HuH-7 (cell line): Measurements from ENCODE around the gene FCHSD2.
"Not testable (repeated sequence)": the region's sequence is repeated elsewhere in the genome, so short reads cannot be mapped to it uniquely, and the experiment has no call there.

ENCODE experiments used
- DNase-seq: peaks from one replicate; pipeline ENCODE4 v3.0.0; 2011; ENCODE audit warnings: low spot score

The FCHSD2 gene

GRCh38 chr11:72817966-72818365 lies 324.2 kb downstream of the FCHSD2 start:
- DNase-seq: no peak

GRCh38 chr11:72816404-72816990 lies 325.6 kb downstream of the FCHSD2 start:
- no peak for DNase-seq

- no peak for DNase-seq
Observed at GRCh38 chr11:72815110-72815618, 327.0 kb downstream of the FCHSD2 start.

- peak; percentile 90 for DNase-seq
Observed at GRCh38 chr11:72814286-72815109, 327.6 kb downstream of the FCHSD2 start, which contains the start of gene ATG16L2. Gene ATG16L2, plus strand, starts transcription at chr11:72814411. Its CDS starts 35 bp downstream, at chr11:72814446.

DNA sequence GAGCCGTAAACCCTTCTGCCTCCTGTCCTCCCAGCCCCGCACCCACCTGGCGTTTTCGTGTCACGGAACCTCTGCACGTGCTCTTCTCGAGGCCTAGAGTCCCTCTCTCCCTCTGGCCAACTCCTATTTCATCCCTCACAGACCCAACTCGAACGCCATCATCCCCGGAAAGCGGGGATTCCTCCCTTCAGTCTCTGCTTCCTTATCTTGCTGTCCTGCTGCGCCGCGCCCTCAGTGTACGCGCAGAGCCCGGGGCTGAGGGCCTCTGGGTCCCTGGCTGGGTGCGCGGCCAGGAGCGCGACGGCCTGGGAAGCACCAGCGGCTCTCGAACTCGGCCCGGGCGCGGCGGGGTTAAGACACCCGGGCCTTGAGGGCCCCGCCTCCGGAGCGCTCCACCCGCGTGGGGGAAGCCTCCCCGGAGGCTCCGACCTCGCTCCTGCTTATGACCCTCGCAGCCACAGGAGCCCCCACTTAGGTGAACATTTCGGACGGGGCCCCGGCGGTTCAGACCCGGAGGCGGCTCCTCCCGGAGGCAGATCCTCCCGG lies 328.3 kb downstream of the FCHSD2 start:
- peak; percentile 82 for DNase-seq

- peak; percentile 82 for DNase-seq
Observed at GRCh38 chr11:72812967-72813739, 329.0 kb downstream of the FCHSD2 start.

DNA sequence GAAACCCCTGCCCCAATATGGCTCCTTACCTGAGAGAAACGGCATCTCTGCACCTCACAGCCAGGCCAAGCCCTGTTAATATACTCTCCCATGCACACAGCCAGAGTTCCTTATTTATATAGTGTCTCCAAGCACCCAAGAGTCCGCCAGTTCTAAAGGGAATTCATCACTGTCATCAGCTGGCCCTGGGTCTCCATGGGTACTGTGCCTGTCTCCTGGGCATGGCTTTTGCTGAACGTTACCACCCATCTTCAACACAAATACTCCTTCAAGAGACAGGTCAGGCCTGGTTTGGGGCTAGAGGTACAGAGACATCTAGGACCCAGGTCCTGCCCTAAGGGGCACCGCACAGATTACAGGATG lies 329.5 kb downstream of the FCHSD2 start:
- no peak for DNase-seq

- DNase-seq: not testable (repeated sequence)
Observed at GRCh38 chr11:72811686-72812085, 330.4 kb downstream of the FCHSD2 start.

DNA sequence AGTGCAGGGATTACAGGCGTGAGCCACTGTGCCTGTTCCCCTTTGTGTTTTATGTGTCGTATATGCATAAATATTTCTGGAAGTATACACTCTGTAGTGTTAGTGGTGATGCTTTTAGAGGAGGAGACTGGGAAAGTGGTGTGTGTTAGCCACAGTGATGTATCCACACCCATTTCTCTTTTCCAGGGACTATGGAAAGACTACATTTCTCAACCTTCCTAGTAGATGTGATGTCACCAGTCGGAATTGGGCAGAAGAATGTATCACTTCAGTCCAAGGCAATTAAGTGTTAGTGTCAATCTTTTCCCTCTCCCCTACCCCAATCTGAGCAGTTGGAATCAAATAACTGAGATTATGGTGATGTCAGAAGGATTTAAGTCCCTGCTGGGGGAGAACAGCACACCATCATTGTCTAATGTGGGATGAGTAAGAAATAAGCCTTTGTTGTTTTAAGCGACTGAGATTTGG lies 333.8 kb downstream of the FCHSD2 start:
- DNase-seq: no peak

DNA sequence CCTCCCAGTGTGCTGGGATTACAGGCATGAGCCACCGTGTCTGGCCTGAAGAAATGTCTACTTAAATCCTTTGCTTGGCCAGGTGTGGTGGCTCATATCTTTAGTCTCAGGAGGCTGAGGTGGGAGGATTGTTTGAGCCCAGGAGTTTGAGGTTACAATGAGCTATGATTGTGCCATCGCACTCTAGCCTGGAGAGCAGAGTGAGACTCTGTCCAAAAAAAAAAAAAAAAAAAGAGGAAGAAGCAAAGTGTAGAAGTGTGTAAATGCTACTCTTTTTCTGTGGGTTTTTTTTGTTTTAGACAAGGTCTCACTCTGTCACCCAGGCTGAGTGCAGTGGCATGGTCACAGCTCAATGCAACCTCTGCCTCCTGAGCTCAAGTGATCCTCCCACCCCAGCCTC lies 334.3 kb downstream of the FCHSD2 start:
- DNase-seq: no peak

DNA sequence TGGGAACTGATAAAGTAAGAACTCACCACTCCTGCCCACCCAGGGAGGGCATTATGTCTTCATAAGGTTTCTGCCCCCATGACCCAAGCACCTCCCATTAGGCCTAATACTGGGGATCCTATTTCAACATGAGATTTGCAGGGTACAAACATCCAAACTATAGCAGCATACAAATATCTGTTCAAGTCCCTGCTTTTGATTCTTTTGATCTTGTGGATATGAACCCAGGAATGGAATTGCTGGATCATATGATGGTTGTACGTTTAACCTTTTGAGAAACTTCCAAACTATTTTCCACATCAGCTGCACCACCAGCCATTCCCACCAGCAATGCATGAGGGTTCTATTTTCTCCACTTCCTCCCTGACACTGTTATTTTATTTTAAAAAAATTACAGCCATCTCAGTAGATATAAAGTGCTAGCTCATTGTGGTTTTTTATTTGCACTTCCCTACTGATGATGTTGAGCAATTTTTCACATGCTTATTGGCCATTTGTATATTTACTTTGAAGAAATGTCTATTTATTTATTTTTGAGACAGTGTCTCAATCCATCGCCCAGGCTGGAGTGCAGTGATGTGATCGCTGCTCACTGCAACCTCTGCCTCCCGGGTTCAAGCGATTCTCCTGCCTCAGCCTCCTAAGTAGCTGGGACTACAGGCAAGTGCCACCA lies 335.0 kb downstream of the FCHSD2 start:
- no peak for DNase-seq

- DNase-seq: not testable (repeated sequence)
Observed at GRCh38 chr11:72806378-72806777, 335.7 kb downstream of the FCHSD2 start.

DNA sequence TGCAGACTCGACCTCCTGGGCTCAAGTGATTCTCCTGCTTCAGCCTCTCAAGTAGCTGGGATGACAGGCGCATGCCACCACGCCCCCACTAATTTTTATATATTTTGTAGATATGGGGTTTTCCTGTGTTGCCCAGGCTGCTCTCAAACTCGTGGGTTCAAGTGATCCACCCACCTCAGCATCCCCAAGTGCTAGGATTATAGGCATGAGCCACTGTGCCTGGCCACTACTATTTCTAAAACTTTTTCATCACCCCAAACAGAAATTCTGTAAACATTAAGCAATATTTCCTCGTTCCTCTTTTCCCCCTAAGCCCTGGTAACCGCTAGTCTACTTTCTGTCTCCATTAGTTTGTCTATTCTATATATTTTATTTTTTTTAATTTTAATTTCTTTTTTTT lies 336.9 kb downstream of the FCHSD2 start:
- no peak for DNase-seq

GRCh38 chr11:72802822-72803221 lies 339.3 kb downstream of the FCHSD2 start:
- DNase-seq: no peak

DNA sequence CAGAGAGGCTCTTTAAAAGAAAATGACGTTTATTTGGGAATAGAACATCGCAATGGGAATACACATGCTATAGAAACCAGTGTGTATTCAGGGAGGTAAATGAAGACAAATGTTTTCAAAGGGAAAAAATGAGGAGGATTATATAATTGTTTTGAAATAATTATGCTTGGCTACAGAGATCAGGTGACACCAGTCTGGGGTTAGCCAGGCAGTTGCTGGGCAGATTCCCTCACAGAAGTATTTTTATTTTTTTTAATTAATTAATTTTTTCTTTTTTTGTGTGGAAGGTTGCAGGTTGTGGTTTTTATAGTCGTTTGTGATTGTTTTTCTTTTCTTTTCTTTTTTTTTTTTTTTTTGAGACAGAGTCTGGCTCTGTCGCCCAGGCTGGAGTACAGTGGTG lies 342.7 kb downstream of the FCHSD2 start:
- DNase-seq: no peak

- no peak for DNase-seq
Observed at GRCh38 chr11:72798361-72798760, 343.8 kb downstream of the FCHSD2 start.

DNA sequence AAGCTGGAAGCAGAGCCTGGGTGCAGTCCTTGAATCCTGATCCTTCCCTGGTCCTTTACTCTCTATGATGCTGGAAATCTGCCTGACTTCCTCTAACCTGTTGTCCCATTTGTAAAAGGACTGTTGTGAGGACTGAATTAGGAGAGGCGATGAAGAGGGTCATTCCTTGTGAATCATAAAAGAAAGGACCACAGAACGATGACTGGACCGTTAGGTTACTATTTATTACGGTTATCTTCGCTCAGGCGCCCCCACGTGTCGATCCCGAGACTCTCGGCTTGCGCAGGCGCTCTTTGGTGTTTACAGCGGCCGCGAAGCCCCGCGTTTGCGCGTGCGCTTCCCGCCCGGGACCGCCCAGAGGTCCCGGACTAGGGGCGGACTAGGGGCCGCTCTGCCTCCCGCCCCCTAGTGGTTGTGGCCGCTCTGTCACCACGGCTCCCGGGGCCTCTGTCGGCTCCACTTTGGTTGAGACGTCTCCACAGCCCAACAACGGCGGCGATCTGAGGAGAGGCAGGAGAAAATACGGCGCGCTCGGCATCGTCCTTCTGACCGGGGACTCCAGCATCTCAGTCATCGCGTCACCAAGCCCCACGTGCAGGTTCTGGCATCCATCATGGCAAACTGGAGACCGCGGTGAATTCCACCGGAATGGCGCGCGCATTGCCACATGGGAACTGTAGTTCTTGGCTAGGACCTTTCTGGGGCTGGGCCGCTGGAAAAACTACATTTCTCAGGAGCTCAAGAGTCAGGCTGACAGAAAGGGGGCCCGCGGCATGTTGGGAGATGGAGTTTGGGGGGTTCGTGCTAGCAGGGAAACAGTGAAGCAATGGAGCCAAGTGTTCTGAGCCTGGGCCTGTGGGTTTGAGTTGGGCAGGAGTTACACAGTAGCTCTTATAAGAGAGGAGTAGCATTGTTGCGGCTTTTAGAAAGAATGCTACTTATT lies 348.4 kb downstream of the FCHSD2 start, which contains the start of gene STARD10:
TSS of gene STARD10 (minus strand) at position 623 of the 943 bp plus-strand sequence. CDS start 12,866 bp downstream, outside the sequence.
- peak; percentile 90 for DNase-seq

DNA sequence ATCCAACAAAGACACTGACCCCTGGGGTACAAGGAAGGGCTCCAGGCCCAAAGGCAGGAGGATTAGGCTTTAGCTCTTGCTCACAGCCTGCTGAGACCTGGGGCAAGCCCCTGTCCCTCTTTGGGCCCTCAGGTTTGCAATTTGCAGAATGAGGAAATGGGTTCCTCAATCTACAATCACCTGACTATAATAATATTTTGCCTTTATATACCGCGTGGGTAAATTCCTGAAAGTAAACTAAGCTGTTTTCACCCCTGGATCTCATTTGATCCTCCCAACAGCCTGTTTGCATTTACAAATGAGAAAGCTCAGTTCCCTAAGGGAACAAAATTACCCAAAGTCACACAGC lies 349.1 kb downstream of the FCHSD2 start:
- no peak for DNase-seq

GRCh38 chr11:72792437-72793021 lies 349.6 kb downstream of the FCHSD2 start:
- no peak for DNase-seq

DNA sequence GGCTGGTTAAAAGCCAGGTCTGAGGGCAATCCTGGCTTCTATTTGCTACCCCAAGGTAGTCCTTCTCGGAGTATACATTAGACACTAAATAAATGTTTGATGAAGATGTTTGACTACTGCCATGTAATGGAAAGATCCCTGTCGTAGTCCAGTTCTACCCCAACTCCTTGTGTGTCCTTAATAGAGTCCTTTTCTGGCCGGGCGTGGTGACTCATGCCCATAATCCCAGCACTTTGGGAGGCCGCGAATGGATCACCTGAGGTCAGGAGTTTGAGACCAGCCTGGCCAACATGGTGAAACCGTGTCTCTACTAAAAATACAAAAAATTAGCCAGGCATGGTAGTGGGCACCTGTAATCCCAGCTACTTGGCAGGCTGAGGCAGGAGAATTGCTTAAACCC lies 350.9 kb downstream of the FCHSD2 start:
- DNase-seq: not testable (repeated sequence)
